Measurements from ENCODE around the gene MTOR.

MTOR gene

GRCh38 chr1:11286735-11287410 lies 24.5 kb upstream of the MTOR start:
- H2AFZ ChIP-seq (ENCODE audit: low read length) = no peak overlapping the region
- TF ChIP-seq EZH2phosphoT487 (IDR thresholded peaks at IDR 0.05; ENCODE audit: borderline replicate concordance) (no peak), CTCF (conservative IDR thresholded peaks at IDR 0.05; ENCODE audit: low read length) (no peak)
- H4K20me1 ChIP-seq (ENCODE audit: insufficient read depth, low read length, poor library complexity, severe bottlenecking) = no peaks in the 10 kb centered on the region
- no peaks in the 10 kb centered on the region for H3F3A ChIP-seq (ENCODE audit: low read depth)
- H3K4me2 ChIP-seq (ENCODE audit: low read depth, low read length, poor library complexity, severe bottlenecking) = no peak overlapping the region
- H3K79me2 ChIP-seq (ENCODE audit: insufficient read depth, low read length) = peaks cover 56% of the 10 kb centered on the region
- H3K27me3 ChIP-seq (ENCODE audit: insufficient read depth, low read length, poor library complexity, severe bottlenecking) = no peaks in the 10 kb centered on the region
- peaks cover 5% of the 10 kb centered on the region for H3K4me1 ChIP-seq (ENCODE audit: insufficient read depth, low read length, poor library complexity, severe bottlenecking)
- H3K36me3 ChIP-seq (ENCODE audit: insufficient read depth, low read length) = peaks cover 44% of the 10 kb centered on the region; the same call in 1 of the 2 replicates
- H3K4me3 ChIP-seq (ENCODE audit: low read length, poor library complexity, severe bottlenecking) = no peak overlapping the region
- no peaks in the 10 kb centered on the region for H3K9me2 ChIP-seq (replicated peaks; ENCODE audit: low read depth, low read length)
- H3K9ac ChIP-seq (ENCODE audit: low read depth, low read length, poor library complexity, severe bottlenecking) = no peak overlapping the region
- no peaks in the 10 kb centered on the region for H3K9me3 ChIP-seq (ENCODE audit: insufficient read depth, low read depth, low read length)

- no peaks in the 10 kb centered on the region for H4K20me1 ChIP-seq (ENCODE audit: insufficient read depth, low read length, poor library complexity, severe bottlenecking)
- no peak overlapping the region for H3K4me2 ChIP-seq (ENCODE audit: low read depth, low read length, poor library complexity, severe bottlenecking)
- no peaks in the 10 kb centered on the region for H3K9me2 ChIP-seq (replicated peaks; ENCODE audit: low read depth, low read length)
- no peak overlapping the region for H3K4me3 ChIP-seq (ENCODE audit: low read length, poor library complexity, severe bottlenecking)
- no peaks in the 10 kb centered on the region for H3K9me3 ChIP-seq (ENCODE audit: insufficient read depth, low read depth, low read length)
- no peaks in the 10 kb centered on the region for H3K27me3 ChIP-seq (ENCODE audit: insufficient read depth, low read length, poor library complexity, severe bottlenecking)
- TF ChIP-seq CTCF (conservative IDR thresholded peaks at IDR 0.05; ENCODE audit: low read length) = peak; percentile 52
- no peak for TF ChIP-seq EZH2phosphoT487 (IDR thresholded peaks at IDR 0.05; ENCODE audit: borderline replicate concordance)
- H3K79me2 ChIP-seq (ENCODE audit: insufficient read depth, low read length) = peaks cover 64% of the 10 kb centered on the region
- no peak overlapping the region for H3K9ac ChIP-seq (ENCODE audit: low read depth, low read length, poor library complexity, severe bottlenecking)
- H3K4me1 ChIP-seq (ENCODE audit: insufficient read depth, low read length, poor library complexity, severe bottlenecking) = peaks cover 13% of the 10 kb centered on the region
- H3F3A ChIP-seq (ENCODE audit: low read depth) = no peaks in the 10 kb centered on the region
- peaks cover 44% of the 10 kb centered on the region; the same call in 1 of the 2 replicates for H3K36me3 ChIP-seq (ENCODE audit: insufficient read depth, low read length)
- no peak overlapping the region for H2AFZ ChIP-seq (ENCODE audit: low read length)
Measured at GRCh38 chr1:11285883-11286734, 23.8 kb upstream of the MTOR start.

GRCh38 chr1:11284784-11285183 lies 22.4 kb upstream of the MTOR start:
- H3K9me3 ChIP-seq (ENCODE audit: insufficient read depth, low read depth, low read length) = no peaks in the 10 kb centered on the region
- H3K4me1 ChIP-seq (ENCODE audit: insufficient read depth, low read length, poor library complexity, severe bottlenecking) = peaks cover 25% of the 10 kb centered on the region
- H3K36me3 ChIP-seq (ENCODE audit: insufficient read depth, low read length) = peaks cover 35% of the 10 kb centered on the region; the same call in 1 of the 2 replicates
- H3K79me2 ChIP-seq (ENCODE audit: insufficient read depth, low read length) = peaks cover 74% of the 10 kb centered on the region
- H3F3A ChIP-seq (ENCODE audit: low read depth) = no peaks in the 10 kb centered on the region
- H4K20me1 ChIP-seq (ENCODE audit: insufficient read depth, low read length, poor library complexity, severe bottlenecking) = no peaks in the 10 kb centered on the region
- peak overlapping the region; percentile 7 for H3K4me2 ChIP-seq (ENCODE audit: low read depth, low read length, poor library complexity, severe bottlenecking)
- H3K9ac ChIP-seq (ENCODE audit: low read depth, low read length, poor library complexity, severe bottlenecking) = no peak overlapping the region
- TF ChIP-seq EZH2phosphoT487 (IDR thresholded peaks at IDR 0.05; ENCODE audit: borderline replicate concordance) (no peak), CTCF (conservative IDR thresholded peaks at IDR 0.05; ENCODE audit: low read length) (no peak)
- H3K4me3 ChIP-seq (ENCODE audit: low read length, poor library complexity, severe bottlenecking) = no peak overlapping the region
- H2AFZ ChIP-seq (ENCODE audit: low read length) = no peak overlapping the region
- no peaks in the 10 kb centered on the region for H3K9me2 ChIP-seq (replicated peaks; ENCODE audit: low read depth, low read length)
- no peaks in the 10 kb centered on the region for H3K27me3 ChIP-seq (ENCODE audit: insufficient read depth, low read length, poor library complexity, severe bottlenecking)
